ENCODE measurements around the gene SRRD. TPM values are rescaled to one million over a fixed set of nuclear protein-coding genes. Genes with fewer than 3 reads are reported as not detected.

Gene SRRD
- total and polyA plus RNA-seq, 2 of the 8 experiments (the other 6 are each of a cell fraction or from before 2014, with no cell fraction given): 17.1 to 25.3 TPM

- TF ChIP-seq SUZ12 (IDR thresholded peaks at IDR 0.05; ENCODE audit: low read length) (no peak), ASH2L (IDR thresholded peaks at IDR 0.05; ENCODE audit: low read length) (peak; percentile 93), NANOG (IDR thresholded peaks at IDR 0.05; ENCODE audit: insufficient read depth, low read depth, low read length, poor library complexity, severe bottlenecking) (peak; percentile 41), HDAC6 (IDR thresholded peaks at IDR 0.05; ENCODE audit: low read depth, low read length) (no peak), KDM5A (IDR thresholded peaks at IDR 0.05; ENCODE audit: low read length) (peak; percentile 89), TAF7 (optimal IDR thresholded peaks at IDR 0.05; ENCODE audit: borderline replicate concordance, low read depth, low read length) (peak; percentile 87), CEBPB (IDR thresholded peaks at IDR 0.05; ENCODE audit: low read depth, low read length) (no peak), EGR1 (IDR thresholded peaks at IDR 0.05; ENCODE audit: borderline replicate concordance, low read depth, low read length) (peak; percentile 52; the same call in 1 of the 2 replicates), CREB1 (IDR thresholded peaks at IDR 0.05) (peak; percentile 99), RXRA (IDR thresholded peaks at IDR 0.05; ENCODE audit: insufficient read depth, low read depth, low read length) (no peak), CHD1 (IDR thresholded peaks at IDR 0.05; ENCODE audit: low read depth, low read length) (no peak)
- TF ChIP-seq, protein P1, sequence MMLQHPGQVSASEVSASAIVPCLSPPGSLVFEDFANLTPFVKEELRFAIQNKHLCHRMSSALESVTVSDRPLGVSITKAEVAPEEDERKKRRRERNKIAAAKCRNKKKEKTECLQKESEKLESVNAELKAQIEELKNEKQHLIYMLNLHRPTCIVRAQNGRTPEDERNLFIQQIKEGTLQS (IDR thresholded peaks at IDR 0.05; ENCODE audit: insufficient read depth, low read depth, low read length): peak; percentile 97
These were observed at the start of gene SRRD, which contains the start of gene HPS4 (continued) for GRCh38 chr22:26483439-26484359.
